Activated naive CD8-positive, alpha-beta T cell treated with anti-CD3 and anti-CD28 coated beads for 36 hours (primary cell): ENCODE results near the gene KLHL22. TPM values are rescaled to one million over a fixed set of nuclear protein-coding genes. Genes with fewer than 3 reads are reported as not detected.
A peak's percentile ranks its signal among the peaks of the same experiment; 100 is the strongest.
"Not testable (repeated sequence)": the region's sequence is repeated elsewhere in the genome, so short reads cannot be mapped to it uniquely, and the experiment has no call there.

Experiments used
- DNase-seq: peaks from one replicate; pipeline ENCODE4 v3.0.0; 2021
- H3K27ac Mint-ChIP-seq: one replicate; pipeline ENCODE4 v1.8.0; 2022; ENCODE audit warnings: mild to moderate bottlenecking, moderate library complexity, mixed read lengths
- H3K27me3 Mint-ChIP-seq: one replicate; pipeline ENCODE4 v1.8.0; 2022; ENCODE audit warnings: mild to moderate bottlenecking, mixed read lengths
- H3K36me3 Mint-ChIP-seq: one replicate; pipeline ENCODE4 v1.8.0; 2021; ENCODE audit warnings: mild to moderate bottlenecking, mixed read lengths
- H3K4me1 Mint-ChIP-seq: one replicate; pipeline ENCODE4 v1.8.0; 2021; ENCODE audit warnings: mixed read lengths
- H3K4me3 Mint-ChIP-seq: one replicate; pipeline ENCODE4 v1.8.0; 2022; ENCODE audit warnings: mild to moderate bottlenecking, moderate library complexity, mixed read lengths
- H3K9me3 Mint-ChIP-seq: one replicate; pipeline ENCODE4 v1.8.0; 2022; ENCODE audit warnings: mixed read lengths
- total RNA-seq, 2 experiments: library from RNA; stranded (reverse); gene quantifications; one replicate each; pipeline ENCODE4 v1.2.3, GENCODE V29; 2021

KLHL22 gene
- total RNA-seq, 2 experiments from 2014 or later: 11.2 to 12.3 TPM

DNA sequence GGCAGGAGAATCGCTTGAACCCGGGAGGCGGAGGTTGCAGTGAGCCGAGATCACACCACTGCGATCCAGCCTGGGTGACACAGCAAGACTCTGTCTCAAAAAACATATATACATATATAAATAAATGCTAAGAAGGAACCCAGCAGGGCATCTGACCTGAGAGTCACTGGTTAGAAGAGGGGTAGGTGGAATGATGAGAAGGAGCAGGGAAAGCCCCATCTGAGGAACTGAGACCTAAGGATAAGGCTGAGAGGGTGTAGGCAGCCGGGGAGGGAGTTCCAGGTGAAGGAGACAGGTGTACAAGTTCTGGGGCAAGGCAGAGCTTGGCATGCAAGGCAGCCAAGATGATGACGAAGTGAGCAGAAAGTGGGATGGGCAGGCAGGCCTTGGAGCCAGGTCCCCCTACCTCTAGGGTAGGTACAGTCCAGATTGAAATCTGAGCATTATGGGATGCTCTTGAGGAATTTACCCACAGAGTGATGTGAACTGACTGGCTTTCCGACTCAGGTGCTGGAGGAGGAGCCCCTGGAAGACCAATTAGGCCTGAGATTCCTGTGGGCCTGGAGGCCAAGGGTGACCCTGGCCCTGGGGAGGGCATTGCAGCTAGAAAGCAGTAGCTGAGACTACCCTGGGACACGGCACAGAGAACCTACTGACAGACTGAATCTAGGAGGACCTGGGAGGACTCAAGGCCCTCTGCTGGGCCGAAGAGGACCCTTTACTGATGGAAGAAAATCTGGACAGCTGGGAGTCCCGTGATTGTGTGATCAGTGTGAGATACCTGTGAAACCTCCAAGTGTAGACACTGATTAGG is 22.8 kb downstream of the KLHL22 start:
- Mint-ChIP-seq H3K4me1 (peaks cover 29% of the 10 kb centered on the region), H3K27me3 (no peaks in the 10 kb centered on the region), H3K27ac (no peak overlapping the region), H3K9me3 (no peaks in the 10 kb centered on the region), H3K4me3 (no peak overlapping the region), H3K36me3 (peaks cover 8% of the 10 kb centered on the region)
- DNase-seq: no peak

DNA sequence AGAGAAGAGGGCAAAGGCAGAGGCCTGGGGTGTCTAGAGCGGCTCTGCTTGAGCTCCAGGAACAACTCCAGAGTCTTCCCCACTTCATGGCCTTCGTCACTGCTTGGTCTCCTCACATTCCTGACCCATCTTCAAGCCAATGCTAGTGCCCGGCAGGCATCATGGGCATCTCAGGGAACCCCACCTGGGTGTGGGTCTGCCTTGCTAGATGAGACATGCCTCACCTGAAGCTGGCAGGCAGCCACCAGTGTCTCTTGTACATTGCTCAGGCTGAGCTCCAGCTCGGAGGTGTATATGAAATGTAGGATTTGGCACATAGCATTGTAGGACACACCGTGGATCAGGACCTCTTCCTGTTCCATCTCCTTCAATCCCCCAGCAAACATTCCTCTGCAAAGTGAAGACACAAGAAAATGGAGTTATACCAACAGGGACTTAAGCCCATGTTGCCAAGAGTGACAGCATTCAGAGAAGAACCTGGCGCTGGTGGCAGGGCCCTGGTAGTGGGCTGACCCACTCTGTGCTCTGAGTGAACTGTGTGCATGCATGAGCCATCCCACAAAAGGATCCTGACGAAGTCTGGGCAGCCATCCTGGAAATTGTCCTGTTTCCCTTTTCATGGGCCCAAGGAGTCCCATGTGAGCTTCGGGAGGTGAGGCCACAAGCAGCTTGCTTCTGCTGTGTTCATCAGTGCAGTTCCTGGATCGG is 24.3 kb downstream of the KLHL22 start:
- Mint-ChIP-seq H3K9me3 (no peaks in the 10 kb centered on the region), H3K36me3 (peaks cover 8% of the 10 kb centered on the region), H3K4me3 (no peak overlapping the region), H3K4me1 (peaks cover 26% of the 10 kb centered on the region), H3K27me3 (no peaks in the 10 kb centered on the region), H3K27ac (no peak overlapping the region)
- DNase-seq: no peak

DNA sequence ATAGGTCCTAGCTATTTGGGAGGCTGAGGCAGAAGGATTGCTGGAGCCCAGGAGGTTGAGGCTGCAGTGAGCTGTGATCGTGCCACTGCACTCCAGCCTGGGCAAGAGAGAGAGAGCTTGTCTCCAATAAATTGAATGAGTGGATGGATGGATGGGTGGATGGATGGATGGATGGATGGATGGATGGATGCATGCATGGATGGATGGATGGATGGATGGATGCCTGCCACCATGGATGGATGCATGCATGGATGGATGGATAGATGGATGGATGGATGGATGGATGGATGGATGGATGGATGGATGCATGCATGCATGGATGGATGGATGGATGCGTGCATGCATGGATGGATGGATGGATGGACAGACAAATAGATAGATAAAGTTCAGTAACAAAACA is 25.1 kb downstream of the KLHL22 start:
- H3K27ac Mint-ChIP-seq, H3K9me3 Mint-ChIP-seq, DNase-seq, H3K36me3 Mint-ChIP-seq, H3K27me3 Mint-ChIP-seq, H3K4me3 Mint-ChIP-seq: not testable (repeated sequence)
- peaks cover 29% of the 10 kb centered on the region for H3K4me1 Mint-ChIP-seq

DNA sequence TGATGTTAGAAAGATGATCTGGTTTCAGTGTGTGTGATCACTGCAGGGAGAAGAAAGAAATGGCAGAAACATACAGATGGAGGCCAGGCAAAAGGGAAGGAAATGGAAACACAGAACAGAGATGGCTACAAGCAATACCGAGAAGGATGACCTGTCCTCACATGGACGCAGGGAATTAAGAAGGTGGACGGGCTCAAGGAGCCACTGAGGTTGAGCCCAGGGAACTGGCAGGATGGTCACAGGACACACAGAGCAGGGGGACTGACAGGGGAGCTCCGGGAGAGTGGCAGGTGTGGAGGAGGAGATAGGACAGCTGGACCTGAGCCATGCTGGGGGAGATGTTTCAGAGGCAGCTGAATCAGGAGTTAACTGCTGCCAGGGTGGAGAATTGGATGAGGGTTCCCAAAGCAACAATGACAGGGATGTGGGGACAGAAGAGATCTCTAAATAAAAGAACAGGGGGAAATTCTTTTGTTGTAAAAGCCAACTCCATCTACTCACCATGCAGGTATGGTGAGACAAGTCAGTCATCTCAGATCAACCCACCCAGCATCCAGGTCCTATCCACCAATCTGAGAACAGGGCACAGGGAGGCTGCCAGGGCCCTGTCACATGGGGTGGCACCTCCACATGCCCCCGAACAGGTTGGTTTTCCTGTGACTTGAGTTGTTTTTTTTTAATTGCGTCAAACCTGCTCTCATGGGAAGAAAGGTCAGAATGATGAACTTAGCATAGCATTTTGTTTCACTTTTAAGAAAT is 26.3 kb downstream of the KLHL22 start:
- Mint-ChIP-seq H3K9me3 (no peaks in the 10 kb centered on the region), H3K36me3 (peaks cover 20% of the 10 kb centered on the region), H3K27ac (peak overlapping the region; percentile 62), H3K4me3 (no peak overlapping the region), H3K27me3 (no peaks in the 10 kb centered on the region), H3K4me1 (peaks cover 29% of the 10 kb centered on the region)
- no peak for DNase-seq

DNA sequence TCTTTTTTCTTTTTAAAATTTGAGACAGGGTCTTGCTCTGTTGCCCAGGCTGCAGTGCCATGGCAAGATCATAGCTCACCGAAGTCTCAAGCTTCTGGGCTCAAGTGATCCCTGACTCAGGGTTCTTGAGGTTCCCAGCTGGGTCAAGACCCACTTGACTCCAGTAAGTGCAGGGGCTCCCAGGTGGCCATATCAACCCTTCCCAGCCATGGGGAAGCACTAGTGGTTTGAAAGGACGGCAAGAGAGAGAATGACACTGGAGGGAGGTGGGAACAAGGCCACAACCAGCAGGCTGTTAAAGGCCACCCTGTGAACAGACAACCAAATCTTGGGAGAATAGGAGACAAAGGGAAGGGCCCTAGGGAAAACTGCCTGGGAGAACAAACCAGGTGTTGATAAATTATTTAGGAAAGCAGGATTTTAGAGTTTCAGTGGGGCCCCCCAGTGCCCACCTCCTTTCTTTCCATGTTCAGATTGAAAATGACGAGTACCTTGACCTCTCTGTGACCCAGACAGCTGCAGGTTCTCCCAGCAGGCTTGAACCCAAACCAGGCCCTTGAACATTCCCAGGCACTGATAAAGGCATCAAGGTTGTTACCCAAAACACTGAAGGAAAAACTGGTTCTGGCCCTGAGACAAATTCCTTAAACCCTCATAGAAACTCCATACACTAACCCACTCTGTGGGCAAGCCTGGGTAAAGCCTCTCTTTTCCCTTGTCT is 28.8 kb downstream of the KLHL22 start:
- H3K4me3 Mint-ChIP-seq: no peak overlapping the region
- no peaks in the 10 kb centered on the region for H3K27me3 Mint-ChIP-seq
- peaks cover 47% of the 10 kb centered on the region for H3K4me1 Mint-ChIP-seq
- no peak for DNase-seq
- H3K27ac Mint-ChIP-seq: no peak overlapping the region
- peaks cover 27% of the 10 kb centered on the region for H3K36me3 Mint-ChIP-seq
- no peaks in the 10 kb centered on the region for H3K9me3 Mint-ChIP-seq

DNA sequence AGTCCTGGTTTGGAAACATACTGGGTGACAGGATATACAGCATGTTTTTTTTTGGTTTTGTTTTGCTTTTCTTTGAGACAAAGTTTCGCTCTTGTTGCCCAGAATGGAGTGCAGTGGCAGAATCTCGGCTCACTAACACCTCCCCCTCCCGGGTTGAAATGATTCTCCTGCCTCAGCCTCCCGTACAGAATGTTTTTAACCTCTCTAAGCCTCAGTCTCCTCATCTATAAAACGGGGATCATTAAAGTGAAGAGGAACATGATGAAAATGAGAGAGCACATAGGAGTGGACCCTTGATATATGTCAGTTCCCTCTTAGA is 29.9 kb downstream of the KLHL22 start:
- H3K9me3 Mint-ChIP-seq: no peaks in the 10 kb centered on the region
- peaks cover 47% of the 10 kb centered on the region for H3K4me1 Mint-ChIP-seq
- H3K36me3 Mint-ChIP-seq: peaks cover 29% of the 10 kb centered on the region
- no peak overlapping the region for H3K4me3 Mint-ChIP-seq
- peak overlapping the region; percentile 82 for H3K27ac Mint-ChIP-seq
- no peaks in the 10 kb centered on the region for H3K27me3 Mint-ChIP-seq
- DNase-seq: no peak

DNA sequence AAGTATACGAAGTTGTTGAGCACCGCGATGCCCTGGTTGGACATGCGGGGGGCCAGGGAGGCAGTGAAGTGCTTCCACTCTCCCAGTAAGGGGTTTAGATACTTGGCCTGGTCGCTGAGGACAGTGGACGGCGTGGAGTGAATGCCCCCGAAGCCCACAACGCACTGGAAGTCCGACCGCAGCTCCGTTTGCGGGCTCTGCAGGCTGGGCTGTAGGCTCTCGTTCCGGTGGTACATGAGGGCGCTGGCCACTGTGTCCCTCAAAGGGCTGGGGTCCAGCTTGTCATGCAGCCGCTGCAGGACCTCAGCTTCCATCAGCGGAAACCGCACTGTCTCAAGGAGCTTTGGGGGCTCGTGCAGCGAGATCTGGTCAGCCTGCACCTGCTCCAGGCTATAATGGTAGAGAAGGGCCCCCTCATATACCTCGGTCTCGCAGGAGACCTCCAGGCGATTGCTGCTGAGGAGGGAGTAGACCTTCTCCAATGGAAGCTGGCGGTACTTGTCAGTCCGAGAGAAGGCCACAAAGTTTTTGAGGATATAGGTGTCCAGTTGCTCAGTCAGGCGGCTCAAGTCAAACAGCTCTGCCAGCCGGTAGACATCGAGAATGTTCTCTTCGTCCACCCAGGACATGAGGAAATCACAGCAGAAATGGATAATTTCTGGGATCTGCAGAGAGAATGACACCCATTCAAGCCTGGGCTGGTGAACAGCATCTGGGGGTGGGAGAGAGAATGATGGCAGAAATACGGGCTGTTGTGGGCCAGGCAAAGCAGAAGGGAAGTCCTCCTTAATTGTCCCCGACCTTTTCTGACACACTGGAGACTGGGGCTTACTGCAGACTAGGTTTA is 30.5 kb downstream of the KLHL22 start:
- H3K27ac Mint-ChIP-seq: peak overlapping the region; percentile 96
- peaks cover 25% of the 10 kb centered on the region for H3K36me3 Mint-ChIP-seq
- no peak for DNase-seq
- peaks cover 47% of the 10 kb centered on the region for H3K4me1 Mint-ChIP-seq
- H3K4me3 Mint-ChIP-seq: no peak overlapping the region
- H3K9me3 Mint-ChIP-seq: no peaks in the 10 kb centered on the region
- no peaks in the 10 kb centered on the region for H3K27me3 Mint-ChIP-seq

DNA sequence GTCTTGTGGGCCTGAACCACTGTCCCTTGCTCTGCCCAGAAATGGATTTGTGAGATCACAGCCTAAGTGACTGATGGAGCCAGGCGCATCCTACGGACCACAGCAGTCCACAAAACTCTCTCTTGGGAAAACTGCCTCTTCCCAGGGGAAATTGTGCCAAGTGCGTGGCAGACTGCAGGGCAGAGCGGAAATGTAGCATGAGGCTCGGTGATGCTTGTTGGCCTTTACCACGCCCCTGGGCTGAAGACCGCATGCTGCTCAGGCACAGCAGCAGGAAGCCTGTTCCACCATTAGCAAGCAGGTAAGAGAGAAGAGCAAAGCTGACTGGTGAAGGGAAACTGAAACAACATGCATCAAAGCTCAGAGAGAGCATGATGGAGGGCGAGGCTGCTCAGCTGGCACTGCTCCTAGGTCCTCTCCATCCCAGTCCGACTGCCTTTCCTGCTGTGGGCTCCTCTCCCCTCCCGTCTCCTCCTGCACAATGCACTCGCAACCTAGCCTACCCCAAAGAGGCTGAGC is 31.4 kb downstream of the KLHL22 start:
- peak overlapping the region; percentile 42 for H3K4me3 Mint-ChIP-seq
- peaks cover 45% of the 10 kb centered on the region for H3K4me1 Mint-ChIP-seq
- H3K27me3 Mint-ChIP-seq: no peaks in the 10 kb centered on the region

DNA sequence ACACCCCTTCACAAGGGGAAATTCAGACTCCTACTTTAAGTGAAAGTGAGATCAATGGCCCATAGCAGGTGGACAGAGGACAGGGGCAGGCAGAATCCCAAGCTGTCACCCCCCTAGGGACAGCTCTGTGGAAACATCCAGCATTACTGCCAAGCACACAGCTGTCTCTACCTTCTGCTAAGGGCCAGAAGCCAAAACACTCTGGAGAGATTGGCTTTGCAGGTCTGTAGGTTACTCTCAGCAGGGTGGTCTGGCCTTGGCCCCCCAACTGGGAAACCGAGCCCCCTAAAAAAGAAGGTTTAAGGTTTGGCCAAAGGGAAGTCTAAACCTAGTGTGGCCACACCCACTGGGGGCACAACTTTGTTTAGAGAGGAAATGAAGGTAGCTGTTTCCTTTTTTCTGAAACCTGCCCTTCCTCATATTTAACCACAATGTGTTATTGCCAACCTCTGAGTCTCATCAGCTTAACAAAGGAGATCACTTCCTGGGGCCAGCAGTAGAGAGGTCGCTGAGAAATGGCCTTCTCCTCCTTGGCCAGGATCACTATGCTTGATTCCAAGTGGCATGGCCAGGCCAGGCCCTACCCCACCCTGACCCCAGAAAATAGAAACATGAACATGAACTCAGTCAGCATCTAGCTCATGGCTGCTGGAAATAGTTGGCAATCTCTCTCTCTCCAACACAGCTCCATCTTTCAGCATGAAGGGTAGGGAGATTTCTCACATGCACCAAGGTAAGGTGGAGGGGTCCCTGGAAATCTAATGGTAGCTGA is 32.1 kb downstream of the KLHL22 start:
- Mint-ChIP-seq H3K9me3 (no peaks in the 10 kb centered on the region), H3K27me3 (no peaks in the 10 kb centered on the region), H3K27ac (peak overlapping the region; percentile 96), H3K36me3 (peaks cover 25% of the 10 kb centered on the region), H3K4me1 (peaks cover 43% of the 10 kb centered on the region), H3K4me3 (peak overlapping the region; percentile 40)
- peak; percentile 19 for DNase-seq

More for the DNA sequence above, 31.4 kb downstream of the KLHL22 start:
- Mint-ChIP-seq H3K27ac (peak overlapping the region; percentile 96), H3K9me3 (no peaks in the 10 kb centered on the region), H3K36me3 (peaks cover 25% of the 10 kb centered on the region)
- peak; percentile 62 for DNase-seq

DNA sequence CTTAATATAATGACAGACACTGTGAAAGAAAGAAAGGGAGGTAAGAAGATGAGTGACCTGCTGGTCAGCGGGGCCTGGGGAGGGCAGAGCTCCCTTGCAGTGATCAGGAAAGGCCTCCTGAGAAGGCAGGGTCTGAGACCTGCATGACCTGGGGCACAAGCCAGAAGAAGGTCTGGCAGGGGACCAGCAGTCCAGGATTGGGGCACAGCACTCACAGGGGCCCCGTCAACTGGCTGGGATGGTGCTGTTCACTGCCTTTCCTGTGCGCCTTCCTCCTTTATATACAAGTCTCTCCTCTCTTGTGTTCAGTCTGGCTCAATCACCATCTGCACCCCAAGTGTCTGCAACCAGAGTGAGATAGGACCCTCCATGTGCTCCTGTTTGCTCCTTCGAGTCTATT is 35.7 kb downstream of the KLHL22 start:
- H3K4me1 Mint-ChIP-seq: peaks cover 44% of the 10 kb centered on the region
- DNase-seq: no peak
- no peaks in the 10 kb centered on the region for H3K9me3 Mint-ChIP-seq
- H3K27ac Mint-ChIP-seq: no peak overlapping the region
- peaks cover 18% of the 10 kb centered on the region for H3K36me3 Mint-ChIP-seq
- no peaks in the 10 kb centered on the region for H3K27me3 Mint-ChIP-seq
- no peak overlapping the region for H3K4me3 Mint-ChIP-seq

DNA sequence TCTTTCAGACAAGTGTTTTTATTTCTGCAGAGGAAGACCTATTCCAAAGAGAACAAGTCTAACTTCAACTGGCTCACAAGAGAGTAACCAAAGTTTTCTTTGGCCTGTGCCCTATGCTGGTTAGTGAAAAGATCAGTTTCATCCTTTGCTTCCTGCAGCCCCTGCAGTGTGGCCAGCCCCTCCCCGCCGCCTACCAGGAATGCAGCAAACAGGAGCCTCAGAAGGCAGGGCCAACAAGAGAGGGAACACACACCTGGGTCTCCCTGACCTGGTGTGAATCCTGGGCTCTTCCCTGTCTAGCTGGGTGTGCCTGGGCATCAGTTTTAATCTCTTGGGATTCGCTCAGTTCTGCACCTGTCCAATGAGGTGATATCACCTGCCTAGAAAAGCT is 36.4 kb downstream of the KLHL22 start:
- Mint-ChIP-seq H3K4me1 (peaks cover 37% of the 10 kb centered on the region), H3K4me3 (no peak overlapping the region), H3K27me3 (no peaks in the 10 kb centered on the region), H3K36me3 (peaks cover 14% of the 10 kb centered on the region), H3K27ac (no peak overlapping the region), H3K9me3 (no peaks in the 10 kb centered on the region)
- DNase-seq: no peak

DNA sequence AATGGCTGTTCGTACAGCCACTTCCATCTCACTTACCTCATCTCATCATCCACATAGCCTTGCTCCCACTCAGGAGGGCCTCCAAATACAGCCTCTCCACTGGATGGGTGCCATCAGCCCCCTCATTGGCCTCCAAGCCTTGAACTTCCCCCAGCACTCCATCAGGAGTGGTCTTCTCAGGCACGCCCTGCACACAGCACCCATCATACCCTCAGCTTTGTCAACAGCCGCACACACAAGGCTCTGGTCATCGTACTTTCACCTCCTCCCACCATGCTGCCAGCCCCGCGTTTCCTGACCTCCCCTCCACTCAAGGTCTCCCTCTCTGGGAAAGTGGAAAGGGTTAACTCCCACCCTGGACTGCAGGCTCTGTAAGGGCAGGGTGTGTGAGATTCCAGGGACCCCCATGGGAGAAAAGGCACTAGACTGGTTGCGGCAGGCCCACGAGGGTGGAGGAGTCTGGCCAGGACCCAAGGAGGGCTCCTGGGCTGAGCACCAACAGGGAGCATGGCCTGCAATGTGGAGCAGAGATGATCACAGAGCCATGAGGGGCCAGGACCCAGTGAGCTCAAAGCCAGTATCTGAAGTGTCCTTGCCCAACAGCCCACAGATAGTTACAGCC is 37.0 kb downstream of the KLHL22 start:
- Mint-ChIP-seq H3K27me3 (no peaks in the 10 kb centered on the region), H3K4me1 (peaks cover 32% of the 10 kb centered on the region), H3K4me3 (no peak overlapping the region), H3K36me3 (peaks cover 9% of the 10 kb centered on the region), H3K27ac (no peak overlapping the region), H3K9me3 (no peaks in the 10 kb centered on the region)
- DNase-seq: no peak
